DOHH2 (cell line): ENCODE measurements around the gene TRIM10.

Experiments
- CTCF ChIP-seq: fragments of 200-600 bp; sonication (generic); IDR thresholded peaks from one replicate; pipeline ENCODE4 v1.5.1; 2014; ENCODE audit warnings: antibody characterized with exemption, mild to moderate bottlenecking, low read depth, low read length; ENCODE audit not compliant: poor library complexity, severe bottlenecking
- EZH2phosphoT487 ChIP-seq: fragments of 200-600 bp; sonication (generic); IDR thresholded peaks from 2 replicates; pipeline ENCODE4 v1.6.1; 2017; ENCODE audit warnings: borderline replicate concordance, mild to moderate bottlenecking, antibody characterized with exemption, low read length, moderate library complexity, mixed read lengths

- TF ChIP-seq CTCF: no peak
- no peak for TF ChIP-seq EZH2phosphoT487
Observed at GRCh38 chr6:30206799-30207618, 46.0 kb upstream of the TRIM10 start.
